DOHH2 (cell line): Measurements from ENCODE around the gene TUBE1.
"Not testable (repeated sequence)": the region's sequence is repeated elsewhere in the genome, so short reads cannot be mapped to it uniquely, and the experiment has no call there.

Experiments used
- H3F3A ChIP-seq: fragments of 200-600 bp; sonication (generic), shearing (Covaris generic); 2 replicates; pipeline ENCODE4 v1.6.0; 2016; ENCODE audit warnings: antibody characterized with exemption, mild to moderate bottlenecking; ENCODE audit not compliant: control insufficient read depth, insufficient read depth
- H3K27ac ChIP-seq: fragments of 200-600 bp; sonication (generic); 2 replicates; pipeline ENCODE4 v1.5.1; 2014; ENCODE audit warnings: low read depth, mild to moderate bottlenecking, low read length, moderate library complexity
- H3K27me3 ChIP-seq: fragments of 200-600 bp; sonication (generic); 2 replicates; pipeline ENCODE4 v1.6.1; 2014; ENCODE audit warnings: mild to moderate bottlenecking, low read length, mixed read lengths; ENCODE audit not compliant: control insufficient read depth
- H3K36me3 ChIP-seq: fragments of 200-600 bp; sonication (generic); 2 replicates; pipeline ENCODE4 v1.6.1; 2014; ENCODE audit warnings: mild to moderate bottlenecking, low read length, moderate library complexity, mixed read lengths; ENCODE audit not compliant: control insufficient read depth
- H3K4me1 ChIP-seq: fragments of 200-600 bp; sonication (generic); 2 replicates; pipeline ENCODE4 v1.6.1; 2014; ENCODE audit warnings: mild to moderate bottlenecking, low read length, mixed read lengths; ENCODE audit not compliant: control insufficient read depth
- H3K4me2 ChIP-seq: fragments of 200-600 bp; sonication (generic); 2 replicates; pipeline ENCODE4 v1.6.0; 2014; ENCODE audit warnings: mild to moderate bottlenecking, low read length, moderate library complexity
- H3K4me3 ChIP-seq: fragments of 200-600 bp; sonication (generic); 2 replicates; pipeline ENCODE4 v1.5.1; 2014; ENCODE audit warnings: mild to moderate bottlenecking, low read length, mixed read lengths
- H3K79me2 ChIP-seq: fragments of 200-600 bp; sonication (generic); 2 replicates; pipeline ENCODE4 v1.6.1; 2014; ENCODE audit warnings: mild to moderate bottlenecking, low read length, mixed read lengths; ENCODE audit not compliant: control insufficient read depth
- H3K9me2 ChIP-seq: fragments of 200-600 bp; sonication (generic); replicated peaks from 2 replicates; pipeline ENCODE4 v1.6.1; 2014; ENCODE audit warnings: mild to moderate bottlenecking, low read length, mixed read lengths; ENCODE audit not compliant: control insufficient read depth
- H3K9me3 ChIP-seq: fragments of 200-600 bp; sonication (generic); 2 replicates; pipeline ENCODE4 v1.6.1; 2014; ENCODE audit warnings: antibody characterized with exemption, low read length, mixed read lengths; ENCODE audit not compliant: control insufficient read depth, insufficient read depth
- H4K20me1 ChIP-seq: fragments of 200-600 bp; sonication (generic); 2 replicates; pipeline ENCODE4 v1.6.0; 2014; ENCODE audit warnings: low read depth, mild to moderate bottlenecking, antibody characterized with exemption, low read length, moderate library complexity; ENCODE audit not compliant: control insufficient read depth, insufficient read depth
- CTCF ChIP-seq: fragments of 200-600 bp; sonication (generic); IDR thresholded peaks from one replicate; pipeline ENCODE4 v1.5.1; 2014; ENCODE audit warnings: antibody characterized with exemption, mild to moderate bottlenecking, low read depth, low read length; ENCODE audit not compliant: poor library complexity, severe bottlenecking
- EZH2phosphoT487 ChIP-seq: fragments of 200-600 bp; sonication (generic); IDR thresholded peaks from 2 replicates; pipeline ENCODE4 v1.6.1; 2017; ENCODE audit warnings: borderline replicate concordance, mild to moderate bottlenecking, antibody characterized with exemption, low read length, moderate library complexity, mixed read lengths

The TUBE1 gene

GRCh38 chr6:112054001-112054400 lies 33.3 kb downstream of the TUBE1 start, which contains the start of gene CCN6:
Gene CCN6 (plus strand): TSS chr6:112054104. CDS start chr6:112054358, 254 bp downstream.
- no peaks in the 10 kb centered on the region for H3K36me3 ChIP-seq
- H3K9me3 ChIP-seq, result no peaks in the 10 kb centered on the region
- H3K79me2 ChIP-seq, result no peaks in the 10 kb centered on the region
- H3K4me3 ChIP-seq, result no peak within 1 kb of the TSS
- no peaks in the 10 kb centered on the region for H3K9me2 ChIP-seq
- H4K20me1 ChIP-seq, result no peaks in the 10 kb centered on the region
- H3K27me3 ChIP-seq, result peaks cover 7% of the 10 kb centered on the region; the same call in 1 of the 2 replicates
- no peaks in the 10 kb centered on the region for H3K4me1 ChIP-seq
- TF ChIP-seq CTCF (no peak), EZH2phosphoT487 (no peak)
- no peak within 1 kb of the TSS for H3K4me2 ChIP-seq
- no peak within 1 kb of the TSS for H3K27ac ChIP-seq
- H3F3A ChIP-seq, result no peaks in the 10 kb centered on the region

- H4K20me1 ChIP-seq, H3K27ac ChIP-seq, H3K9me2 ChIP-seq, H3K79me2 ChIP-seq, H3K27me3 ChIP-seq, H3F3A ChIP-seq, H3K9me3 ChIP-seq, H3K4me3 ChIP-seq, H3K36me3 ChIP-seq, H3K4me2 ChIP-seq, H3K4me1 ChIP-seq: not testable (repeated sequence)
These were observed 36.0 kb downstream of the TUBE1 start for GRCh38 chr6:112051251-112051740.

GRCh38 chr6:112050429-112050828 lies 36.9 kb downstream of the TUBE1 start:
- no peaks in the 10 kb centered on the region for H3F3A ChIP-seq
- H3K9me2 ChIP-seq, result no peaks in the 10 kb centered on the region
- TF ChIP-seq EZH2phosphoT487, result no peak
- TF ChIP-seq CTCF, result no peak
- no peaks in the 10 kb centered on the region for H3K4me1 ChIP-seq
- no peaks in the 10 kb centered on the region for H3K36me3 ChIP-seq
- no peak overlapping the region for H3K27ac ChIP-seq
- no peaks in the 10 kb centered on the region for H4K20me1 ChIP-seq
- H3K4me3 ChIP-seq, result no peak overlapping the region
- H3K27me3 ChIP-seq, result 0 out of 2 replicates have a peak, but pooled peaks cover 4% of the 10 kb centered on the region
- H3K4me2 ChIP-seq, result no peak overlapping the region
- no peaks in the 10 kb centered on the region for H3K79me2 ChIP-seq
- H3K9me3 ChIP-seq, result no peaks in the 10 kb centered on the region

GRCh38 chr6:112049996-112050395 lies 37.3 kb downstream of the TUBE1 start:
- no peaks in the 10 kb centered on the region for H3K9me3 ChIP-seq

More at GRCh38 chr6:112049996-112050395, 37.3 kb downstream of the TUBE1 start:
- Histone ChIP-seq H3K27ac (no peak overlapping the region), H3K36me3 (no peaks in the 10 kb centered on the region), H3K4me1 (no peaks in the 10 kb centered on the region), H3K79me2 (no peaks in the 10 kb centered on the region), H3K4me2 (no peak overlapping the region), H3F3A (no peaks in the 10 kb centered on the region), H4K20me1 (no peaks in the 10 kb centered on the region), H3K4me3 (no peak overlapping the region), H3K27me3 (0 out of 2 replicates have a peak, but pooled peaks cover 4% of the 10 kb centered on the region), H3K9me2 (no peaks in the 10 kb centered on the region)
- TF ChIP-seq EZH2phosphoT487 (no peak), CTCF (no peak)
